Subcutaneous abdominal adipose tissue (tissue), 5 donors: Measurements from ENCODE around the gene CBFB.
A peak's percentile ranks its signal among the peaks of the same experiment; 100 is the strongest.

Experiments used
- H3K27ac ChIP-seq: one replicate; pipeline ENCODE4 v1.7.0; 2013; ENCODE audit warnings: low read depth, mild to moderate bottlenecking, inconsistent platforms, low read length, moderate library complexity
- H3K27me3 ChIP-seq, 5 donors: one replicate each; pipeline ENCODE4 v1.7.0; 2013; ENCODE audit warnings: low read length in 5 of 5, inconsistent platforms in 1 of 5; ENCODE audit not compliant: control insufficient read depth in 5 of 5, insufficient read depth in 4 of 5
- H3K36me3 ChIP-seq, 5 donors: one replicate each; pipeline ENCODE4 v1.7.0; 2013; ENCODE audit warnings: low read length in 5 of 5; ENCODE audit not compliant: control insufficient read depth in 5 of 5, insufficient read depth in 5 of 5
- H3K4me1 ChIP-seq, 5 donors: one replicate each; pipeline ENCODE4 v1.7.0; 2013; ENCODE audit warnings: low read length in 5 of 5, mild to moderate bottlenecking in 3 of 5, moderate library complexity in 1 of 5; ENCODE audit not compliant: control insufficient read depth in 5 of 5, insufficient read depth in 5 of 5
- H3K4me3 ChIP-seq, 5 donors: one replicate each; pipeline ENCODE4 v1.7.0; 2013; ENCODE audit warnings: low read length in 5 of 5, low read depth in 1 of 5
- H3K9ac ChIP-seq, 5 donors: one replicate each; pipeline ENCODE4 v1.7.0; 2013; ENCODE audit warnings: low read length in 5 of 5, mild to moderate bottlenecking in 4 of 5, moderate library complexity in 3 of 5
- H3K9me3 ChIP-seq, 5 donors: one replicate each; pipeline ENCODE4 v1.7.0; 2013; ENCODE audit warnings: low read length in 5 of 5; ENCODE audit not compliant: control insufficient read depth in 5 of 5
- donor health status: healthy.
- donor health status: healthy.
- donor health status: healthy.
- donor health status: healthy.
- donor health status: healthy.

The CBFB gene

DNA sequence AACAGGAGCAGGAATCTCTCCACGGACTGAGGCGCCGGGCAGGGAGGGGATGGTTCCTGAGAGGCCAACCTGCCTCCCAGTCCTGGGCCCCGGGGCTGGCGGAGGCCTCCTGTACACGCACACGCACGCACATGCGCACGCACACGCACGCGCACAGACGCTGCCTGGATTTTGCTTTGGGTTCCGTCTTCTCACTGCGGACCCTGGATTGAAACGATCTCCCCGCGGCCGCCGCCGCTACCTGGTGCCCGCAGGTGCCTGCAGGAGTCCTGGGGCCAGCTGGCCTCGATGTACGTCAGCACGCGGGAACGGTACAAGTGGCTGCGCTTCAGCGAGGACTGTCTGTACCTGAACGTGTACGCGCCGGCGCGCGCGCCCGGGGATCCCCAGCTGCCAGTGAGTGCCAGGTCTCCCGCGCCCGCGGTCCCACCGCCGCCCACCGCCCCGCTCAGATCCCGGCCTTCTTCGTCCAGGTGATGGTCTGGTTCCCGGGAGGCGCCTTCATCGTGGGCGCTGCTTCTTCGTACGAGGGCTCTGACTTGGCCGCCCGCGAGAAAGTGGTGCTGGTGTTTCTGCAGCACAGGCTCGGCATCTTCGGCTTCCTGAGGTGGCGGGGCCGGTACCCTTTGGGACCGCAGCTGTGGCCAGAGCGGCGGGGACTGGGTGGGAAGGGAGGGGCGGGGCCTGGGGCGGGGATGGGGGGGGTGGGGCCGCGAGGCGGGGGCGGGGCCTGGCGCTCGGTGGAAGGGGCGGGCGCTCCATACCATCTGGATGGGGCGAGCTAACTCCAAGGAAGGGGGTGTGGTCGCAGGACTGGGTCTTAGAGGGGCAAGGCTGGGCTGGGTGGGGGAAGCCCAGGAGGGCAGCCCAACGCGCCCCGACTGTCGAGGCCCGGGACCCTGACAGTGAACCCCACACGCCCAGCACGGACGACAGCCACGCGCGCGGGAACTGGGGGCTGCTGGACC, 28.3 kb upstream of the CBFB start:
- Histone ChIP-seq H3K27ac (no peak overlapping the region), H3K4me1 (peaks cover 0 to 25% (median 20%) of the 10 kb centered on the region in 5 donors), H3K27me3 (peaks cover 0 to 6% (median 2%) of the 10 kb centered on the region in 5 donors), H3K9ac (peak overlapping the region in 3 of 5 donors; percentile 22 to 60 (median 59)), H3K36me3 (peaks cover 0 to 6% (median 0%) of the 10 kb centered on the region in 5 donors), H3K9me3 (no peaks in the 10 kb centered on the region), H3K4me3 (peak overlapping the region in 4 of 5 donors; percentile 62 to 74 (median 67))

DNA sequence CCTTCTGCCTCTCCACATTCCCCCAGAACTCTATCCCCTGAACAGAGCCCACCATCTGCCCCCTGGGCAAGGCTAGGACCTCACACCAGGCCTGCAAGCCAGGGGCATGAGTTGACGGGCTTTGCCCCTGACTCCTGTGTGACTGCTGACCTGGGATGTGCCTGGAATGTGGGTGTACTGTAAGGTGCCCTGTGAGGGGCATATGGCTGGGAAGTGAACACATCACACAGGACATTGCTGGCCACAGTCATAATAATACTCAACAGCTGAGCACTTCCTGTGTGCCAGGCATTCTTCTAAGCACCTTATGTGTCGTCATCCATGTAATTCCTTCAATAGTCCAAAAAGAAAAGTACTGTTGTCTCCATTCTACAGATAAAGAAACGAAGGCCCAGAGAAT, 27.2 kb upstream of the CBFB start:
- H3K27me3 ChIP-seq: peaks cover 0 to 6% (median 2%) of the 10 kb centered on the region in 5 donors
- no peak overlapping the region for H3K27ac ChIP-seq
- peaks cover 0 to 18% (median 14%) of the 10 kb centered on the region in 5 donors for H3K4me1 ChIP-seq
- peaks cover 0 to 6% (median 0%) of the 10 kb centered on the region in 5 donors for H3K36me3 ChIP-seq
- H3K9ac ChIP-seq: no peak overlapping the region
- no peaks in the 10 kb centered on the region for H3K9me3 ChIP-seq
- H3K4me3 ChIP-seq: no peak overlapping the region

DNA sequence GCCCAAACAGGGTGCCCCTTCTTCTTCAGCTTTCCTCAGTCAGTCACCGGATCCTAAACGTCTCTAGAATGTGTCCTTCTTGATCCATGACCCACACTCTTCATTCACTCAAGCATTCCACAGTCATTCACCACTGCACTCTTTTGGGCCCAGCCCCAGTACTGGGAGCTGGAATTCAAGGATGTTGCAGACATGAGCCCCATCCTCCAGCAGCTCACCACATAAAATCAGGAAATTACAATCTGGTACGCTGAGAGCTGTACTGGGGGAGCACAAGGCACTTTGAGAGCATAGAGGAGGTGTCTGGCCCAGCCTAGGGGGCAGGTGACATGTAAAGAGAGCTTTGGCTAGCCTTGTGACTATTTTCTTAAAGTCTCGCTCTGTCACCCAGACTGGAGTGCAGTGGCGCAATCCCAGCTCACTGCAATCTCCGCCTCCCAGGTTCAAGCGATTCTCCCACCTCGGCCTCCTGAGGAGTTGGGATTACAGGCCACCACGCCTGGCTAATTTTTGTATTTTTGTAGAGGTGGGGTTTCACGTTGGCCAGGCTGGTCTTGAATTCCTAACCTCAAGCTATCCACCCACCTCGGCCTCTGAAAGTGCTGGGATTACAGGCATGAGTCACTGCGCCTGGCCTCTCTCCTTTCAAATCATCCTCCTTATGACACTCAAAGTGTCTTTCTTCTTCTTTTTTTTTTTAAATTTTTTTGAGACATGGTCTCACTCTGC, 21.9 kb upstream of the CBFB start:
- Histone ChIP-seq H3K27me3 (peaks cover 0 to 3% (median 0%) of the 10 kb centered on the region in 5 donors), H3K4me1 (no peaks in the 10 kb centered on the region), H3K9ac (no peak overlapping the region), H3K9me3 (no peaks in the 10 kb centered on the region), H3K36me3 (peaks cover 0 to 6% (median 0%) of the 10 kb centered on the region in 5 donors), H3K27ac (no peak overlapping the region), H3K4me3 (no peak overlapping the region)

DNA sequence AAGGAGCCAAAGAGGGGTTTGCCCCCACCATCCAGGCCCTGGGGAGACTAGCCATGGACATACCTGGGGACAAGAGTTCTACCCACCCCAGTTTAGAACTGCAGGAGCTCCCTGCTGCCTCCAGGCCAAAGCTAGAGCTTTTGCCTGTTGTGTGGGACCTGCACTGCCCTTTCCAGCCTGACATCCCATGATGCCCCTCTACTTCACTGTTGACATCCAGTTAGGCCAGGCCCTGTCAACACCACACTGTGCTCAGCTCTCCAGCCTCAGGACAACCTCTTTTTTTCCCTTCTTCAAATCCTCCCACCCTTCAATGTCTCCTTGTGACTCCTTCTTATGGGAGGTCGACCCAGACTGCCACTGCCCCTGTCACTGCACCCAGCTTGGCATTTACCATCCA, 19.8 kb upstream of the CBFB start:
- no peak overlapping the region for H3K4me3 ChIP-seq
- H3K36me3 ChIP-seq: peaks cover 0 to 3% (median 0%) of the 10 kb centered on the region in 5 donors
- peaks cover 0 to 3% (median 0%) of the 10 kb centered on the region in 5 donors for H3K27me3 ChIP-seq
- no peak overlapping the region for H3K9ac ChIP-seq
- no peak overlapping the region for H3K27ac ChIP-seq
- peaks cover 0 to 13% (median 11%) of the 10 kb centered on the region in 5 donors for H3K4me1 ChIP-seq
- H3K9me3 ChIP-seq: no peaks in the 10 kb centered on the region

DNA sequence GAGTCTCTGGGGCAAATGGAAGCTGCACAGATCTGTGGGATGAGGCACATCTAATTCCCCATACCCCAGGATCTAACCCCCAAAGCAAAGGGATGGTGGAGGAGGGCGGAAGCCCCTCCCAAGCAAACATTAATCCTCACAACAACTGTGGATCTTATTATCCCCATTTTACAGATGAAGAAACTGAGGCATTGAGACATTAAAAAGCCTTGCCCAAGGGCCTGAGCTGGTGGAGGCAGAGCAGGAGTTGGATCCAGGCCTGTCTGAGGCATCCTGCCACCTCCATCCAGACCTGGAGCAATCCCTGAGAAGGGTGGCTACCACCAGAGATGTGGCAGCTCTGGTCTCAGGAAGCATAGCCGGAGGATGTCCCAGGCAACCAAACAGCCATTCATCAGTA, 17.7 kb upstream of the CBFB start:
- Histone ChIP-seq H3K27ac (no peak overlapping the region), H3K27me3 (peaks cover 0 to 2% (median 0%) of the 10 kb centered on the region in 5 donors), H3K36me3 (no peaks in the 10 kb centered on the region), H3K4me3 (no peak overlapping the region), H3K4me1 (peaks cover 0 to 21% (median 18%) of the 10 kb centered on the region in 5 donors), H3K9ac (no peak overlapping the region), H3K9me3 (no peaks in the 10 kb centered on the region)

DNA sequence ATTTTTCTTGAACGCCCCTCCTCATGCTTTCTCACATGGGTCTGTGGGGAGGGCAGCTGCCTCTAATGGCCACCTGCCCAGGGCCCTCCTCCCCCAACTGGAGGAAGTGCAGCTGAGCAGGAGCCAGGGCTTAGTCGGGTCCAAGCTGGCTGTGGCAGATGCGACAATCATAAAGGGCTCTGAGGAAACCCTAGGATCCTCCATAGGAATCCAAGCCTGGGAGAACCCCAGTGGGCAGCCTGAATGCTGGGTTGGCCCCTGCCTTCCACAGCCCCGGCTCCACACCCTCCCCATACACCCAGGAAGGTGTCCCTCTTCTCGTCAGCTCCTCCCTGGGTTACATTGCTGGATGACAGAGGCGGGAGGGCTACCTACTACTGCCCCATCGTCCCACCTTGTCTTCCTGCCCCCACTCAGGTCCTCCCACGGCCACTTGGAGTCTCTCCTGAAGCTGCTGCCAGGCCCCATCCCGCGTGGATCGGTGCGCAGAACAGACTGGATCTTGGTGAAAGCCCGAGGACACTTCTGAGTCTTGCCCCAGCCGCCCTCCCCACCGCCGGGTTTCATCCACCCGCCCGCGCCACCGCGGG, 15.6 kb upstream of the CBFB start:
- no peaks in the 10 kb centered on the region for H3K9me3 ChIP-seq
- H3K4me3 ChIP-seq: peak overlapping the region in 4 of 5 donors; percentile 48 to 70 (median 68)
- no peak overlapping the region for H3K27ac ChIP-seq
- peak overlapping the region in 3 of 5 donors; percentile 17 to 62 (median 52) for H3K9ac ChIP-seq
- H3K4me1 ChIP-seq: peaks cover 0 to 21% (median 18%) of the 10 kb centered on the region in 5 donors
- H3K36me3 ChIP-seq: no peaks in the 10 kb centered on the region
- H3K27me3 ChIP-seq: peaks cover 0 to 2% (median 0%) of the 10 kb centered on the region in 5 donors

DNA sequence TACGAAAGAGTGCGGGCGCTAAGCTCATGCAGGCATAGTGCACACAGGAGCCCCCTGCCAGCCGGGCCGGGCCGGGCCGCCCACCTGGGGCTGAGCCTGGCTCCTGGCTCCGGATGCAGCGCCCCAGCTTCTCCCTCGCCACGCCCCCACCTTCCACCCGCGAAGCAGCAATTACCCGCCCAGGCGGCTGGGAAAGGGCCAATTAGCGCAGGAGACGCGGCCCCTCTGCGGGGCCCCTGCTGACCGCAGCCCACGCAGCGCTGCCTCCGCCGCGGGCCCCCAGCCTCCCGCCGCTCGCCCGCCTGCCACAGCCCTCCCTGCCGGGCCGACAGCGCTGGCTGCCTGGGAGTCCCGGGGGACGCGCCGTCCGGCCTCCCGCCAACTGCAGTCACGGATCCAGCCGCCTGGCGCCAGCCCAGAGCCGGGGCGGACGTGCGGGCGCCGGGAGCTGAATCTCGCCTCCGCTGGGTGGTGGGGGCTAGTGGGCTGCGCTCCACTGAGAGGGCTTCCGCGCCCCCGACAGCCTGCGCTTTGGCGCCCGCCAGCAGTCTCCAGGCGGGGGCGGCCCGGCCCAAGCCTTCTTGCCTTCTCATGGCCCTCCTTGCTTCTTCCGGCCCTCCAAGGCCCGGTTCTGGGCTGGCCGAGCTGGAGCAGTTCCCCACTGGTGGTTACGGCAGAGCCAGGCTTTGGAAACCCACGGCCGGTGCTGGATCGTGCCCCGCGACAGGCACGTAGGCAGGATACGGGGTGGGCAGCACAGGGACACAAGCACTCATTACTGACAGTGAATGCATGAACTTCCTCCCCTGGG, 14.9 kb upstream of the CBFB start:
- Histone ChIP-seq H3K4me3 (peak overlapping the region; percentile 40 to 70 (median 68)), H3K36me3 (no peaks in the 10 kb centered on the region), H3K27ac (peak overlapping the region; percentile 41), H3K4me1 (peaks cover 0 to 21% (median 18%) of the 10 kb centered on the region in 5 donors), H3K27me3 (peaks cover 0 to 2% (median 0%) of the 10 kb centered on the region in 5 donors), H3K9ac (peak overlapping the region in 4 of 5 donors; percentile 24 to 78 (median 54)), H3K9me3 (no peaks in the 10 kb centered on the region)

DNA sequence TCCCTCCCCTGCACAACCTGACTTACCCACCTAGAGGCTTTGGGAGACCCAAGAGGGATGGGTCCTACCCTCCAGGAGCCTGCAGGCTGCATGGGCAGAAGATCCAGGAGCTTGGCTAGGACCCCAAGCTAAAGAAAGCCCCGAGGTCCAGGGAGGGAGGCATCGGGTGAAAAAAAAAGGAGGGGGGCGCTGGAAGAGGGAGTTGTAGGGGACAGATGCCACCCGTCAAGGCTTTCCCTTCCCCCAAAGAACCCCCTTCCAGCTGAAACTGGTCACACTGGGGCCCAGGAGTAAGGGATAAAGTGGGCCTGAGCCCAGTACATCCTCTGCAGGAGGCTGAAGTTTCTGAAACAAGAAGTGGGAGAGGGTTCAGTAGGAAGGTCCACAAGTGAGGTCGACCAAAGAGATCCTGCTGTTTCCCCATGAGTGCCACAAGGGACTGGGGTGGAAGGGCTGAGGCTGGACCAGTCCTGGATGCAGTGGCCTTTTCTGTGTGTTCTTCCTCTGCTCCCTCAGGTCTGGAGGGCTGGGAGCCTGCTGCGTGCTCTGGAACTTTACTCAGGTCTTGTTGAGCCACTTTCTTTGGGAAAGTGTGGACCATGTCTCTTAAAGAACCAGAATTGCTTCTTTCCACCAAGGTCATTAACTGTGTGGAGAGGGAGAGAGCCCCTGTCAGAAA, 14.2 kb upstream of the CBFB start:
- H3K4me3 ChIP-seq: peak overlapping the region; percentile 40 to 70 (median 68)
- H3K27ac ChIP-seq: peak overlapping the region; percentile 41

More for the DNA sequence above, 14.2 kb upstream of the CBFB start:
- Histone ChIP-seq H3K4me1 (peaks cover 0 to 21% (median 18%) of the 10 kb centered on the region in 5 donors), H3K36me3 (no peaks in the 10 kb centered on the region), H3K27me3 (peaks cover 0 to 2% (median 0%) of the 10 kb centered on the region in 5 donors), H3K9ac (peak overlapping the region in 4 of 5 donors; percentile 24 to 78 (median 52)), H3K9me3 (no peaks in the 10 kb centered on the region)
